H1 (cell line): ENCODE measurements around the gene HOXB7. TPM values are rescaled to one million over a fixed set of nuclear protein-coding genes. Genes with fewer than 3 reads are reported as not detected.

Experiments
- CTCF ChIA-PET: fragments of 300-600 bp; sonication (Branson Sonifier 250); formaldehyde crosslinking; loops from one replicate; lab custom pipeline; 2021; ENCODE audit not compliant: partially characterized antibody; lab: Charles Lee
- POLR2A ChIA-PET: fragments of 300-600 bp; sonication (Branson Sonifier 250); formaldehyde crosslinking; loops from one replicate; lab custom pipeline; 2021; ENCODE audit warnings: inconsistent platforms; ENCODE audit not compliant: partially characterized antibody; lab: Charles Lee
- DNase-seq, 2 experiments: peaks; one replicate each; pipeline versions ENCODE4 v3.0.0 to v3.0.0-alpha.2; 2010 to 2022; ENCODE audit warnings: low spot score in 2 of 2, low read depth in 1 of 2, mixed read lengths in 1 of 2
- FAIRE-seq: peaks from 2 replicates; lab custom pipeline; 2011; peaks lifted over from hg19 to GRCh38; lab: Jason Lieb, UNC
- H2AFZ ChIP-seq: 2 replicates; pipeline ENCODE4 v1.8.1; 2012; ENCODE audit warnings: low read length, inconsistent platforms
- H2AK5ac ChIP-seq: 2 replicates; pipeline ENCODE4 v1.6.1; 2013; ENCODE audit warnings: low read depth, low read length
- H2BK120ac ChIP-seq: replicated peaks from 2 replicates; pipeline ENCODE3; 2013; ENCODE audit warnings: low read depth, low read length, inconsistent platforms
- H2BK12ac ChIP-seq: 2 replicates; pipeline ENCODE4 v1.6.1; 2013; ENCODE audit warnings: low read depth, low read length
- H2BK15ac ChIP-seq: 2 replicates; pipeline ENCODE4 v1.6.1; 2013; ENCODE audit warnings: low read length
- H2BK20ac ChIP-seq: 2 replicates; pipeline ENCODE4 v1.6.1; 2013; ENCODE audit warnings: low read length
- H2BK5ac ChIP-seq: 2 replicates; pipeline ENCODE4 v1.6.1; 2013; ENCODE audit warnings: low read depth, low read length
- H3K14ac ChIP-seq: 2 replicates; pipeline ENCODE4 v1.6.1; 2013; ENCODE audit warnings: inconsistent platforms; ENCODE audit not compliant: insufficient read length
- H3K18ac ChIP-seq: 2 replicates; pipeline ENCODE4 v1.6.1; 2013; ENCODE audit warnings: low read length; ENCODE audit errors: extremely low read depth
- H3K23ac ChIP-seq: 2 replicates; pipeline ENCODE4 v1.6.1; 2013; ENCODE audit warnings: inconsistent platforms; ENCODE audit not compliant: insufficient read length
- H3K23me2 ChIP-seq: 2 replicates; pipeline ENCODE4 v1.6.1; 2013; ENCODE audit warnings: low read depth, low read length
- H3K27ac ChIP-seq: 2 replicates; pipeline ENCODE4 v1.6.1; 2011; ENCODE audit warnings: low read depth, low read length, inconsistent platforms
- H3K27me3 ChIP-seq, 4 experiments: replicated peaks in 1 of 4; 1 replicate in 1 of 4; 2 replicates in 3 of 4; pipeline versions ENCODE4 v1.6.1 to v1.8.1; 2011 to 2013; ENCODE audit warnings: low read length in 3 of 4, mild to moderate bottlenecking in 3 of 4, inconsistent platforms in 2 of 4, mixed read lengths in 2 of 4, moderate library complexity in 1 of 4; ENCODE audit not compliant: control insufficient read depth in 3 of 4, insufficient read depth in 3 of 4; ENCODE audit errors: extremely low read depth in 1 of 4
- H3K36me3 ChIP-seq, 4 experiments: 2 replicates each; pipeline versions ENCODE4 v1.6.1 to v1.8.1; 2011 to 2013; ENCODE audit warnings: mild to moderate bottlenecking in 4 of 4, low read length in 3 of 4, moderate library complexity in 2 of 4, control low read depth in 1 of 4, inconsistent platforms in 1 of 4; ENCODE audit not compliant: insufficient read depth in 4 of 4, control insufficient read depth in 2 of 4
- H3K4ac ChIP-seq: replicated peaks from 2 replicates; pipeline ENCODE3; 2013; ENCODE audit warnings: low read length, low read depth, mixed read lengths, inconsistent platforms; ENCODE audit not compliant: insufficient read length
- H3K4me1 ChIP-seq, 4 experiments: replicated peaks in 1 of 4; 1 replicate in 1 of 4; 2 replicates in 3 of 4; pipeline versions ENCODE4 v1.6.1 to v1.8.1; 2011 to 2013; ENCODE audit warnings: low read length in 3 of 4, inconsistent platforms in 2 of 4, mixed read lengths in 1 of 4; ENCODE audit not compliant: insufficient read depth in 4 of 4, control insufficient read depth in 3 of 4
- H3K4me2 ChIP-seq, 2 experiments: 2 replicates each; pipeline versions ENCODE4 v1.6.1 to v1.8.1; 2011 to 2013; ENCODE audit warnings: low read depth in 2 of 2, low read length in 2 of 2, control low read depth in 1 of 2, inconsistent platforms in 1 of 2, mild to moderate bottlenecking in 1 of 2; ENCODE audit not compliant: insufficient read depth in 1 of 2
- H3K4me3 ChIP-seq, 4 experiments: fragments of 200-600, 300-600 bp in 1 of 4; sonication (generic), shearing (Covaris generic), sonication (Bioruptor Twin) in 1 of 4; 2 replicates each; pipeline versions ENCODE4 v1.5.1 to v1.8.1; 2011 to 2016; ENCODE audit warnings: low read length in 4 of 4, low read depth in 3 of 4, control low read depth in 2 of 4, inconsistent platforms in 2 of 4, mild to moderate bottlenecking in 2 of 4, mixed read lengths in 1 of 4, moderate library complexity in 1 of 4; ENCODE audit not compliant: insufficient read depth in 2 of 4; ENCODE audit errors: extremely low read depth in 1 of 4
- H3K56ac ChIP-seq: replicated peaks from 2 replicates; pipeline ENCODE3; 2013; ENCODE audit warnings: low read depth, mild to moderate bottlenecking, mixed read lengths, low read length, inconsistent platforms; ENCODE audit not compliant: insufficient read length
- H3K79me1 ChIP-seq: 2 replicates; pipeline ENCODE4 v1.6.1; 2013; ENCODE audit warnings: low read depth, low read length, control low read depth
- H3K79me2 ChIP-seq, 2 experiments: 2 replicates each; pipeline versions ENCODE4 v1.6.1 to v1.8.1; 2012 to 2013; ENCODE audit warnings: low read length in 2 of 2, mild to moderate bottlenecking in 2 of 2, inconsistent platforms in 1 of 2; ENCODE audit not compliant: insufficient read depth in 2 of 2, control insufficient read depth in 1 of 2
- H3K9ac ChIP-seq, 4 experiments: replicated peaks in 1 of 4; 1 replicate in 1 of 4; 2 replicates in 3 of 4; pipeline versions ENCODE4 v1.6.1 to v1.8.1; 2011 to 2013; ENCODE audit warnings: low read depth in 3 of 4, low read length in 3 of 4, control low read depth in 2 of 4, mild to moderate bottlenecking in 2 of 4, moderate library complexity in 2 of 4, inconsistent platforms in 1 of 4; ENCODE audit errors: extremely low read depth in 1 of 4
- H3K9me3 ChIP-seq, 2 experiments: 2 replicates each; pipeline versions ENCODE4 v1.6.1 to v1.8.1; 2012 to 2013; ENCODE audit warnings: mild to moderate bottlenecking in 2 of 2, moderate library complexity in 2 of 2, control low read depth in 1 of 2, inconsistent platforms in 1 of 2, low read depth in 1 of 2, low read length in 1 of 2, mixed read lengths in 1 of 2; ENCODE audit not compliant: insufficient read depth in 2 of 2
- H4K20me1 ChIP-seq, 2 experiments: replicated peaks in 1 of 2; 2 replicates each; pipeline versions ENCODE3 to v1.8.1; 2011 to 2013; ENCODE audit warnings: inconsistent platforms in 2 of 2, low read length in 2 of 2, mild to moderate bottlenecking in 1 of 2; ENCODE audit not compliant: insufficient read depth in 2 of 2, control insufficient read depth in 1 of 2
- H4K5ac ChIP-seq: 2 replicates; pipeline ENCODE4 v1.6.1; 2013; ENCODE audit warnings: low read length, low read depth, mixed read lengths, inconsistent platforms; ENCODE audit not compliant: insufficient read length
- H4K8ac ChIP-seq: 2 replicates; pipeline ENCODE4 v1.8.0; 2013; ENCODE audit warnings: mild to moderate bottlenecking, moderate library complexity, low read length, inconsistent platforms; ENCODE audit not compliant: insufficient read depth; ENCODE audit errors: extremely low read depth
- H4K91ac ChIP-seq: replicated peaks from 2 replicates; pipeline ENCODE3; 2013; ENCODE audit warnings: low read length, mixed read lengths, inconsistent platforms; ENCODE audit not compliant: insufficient read length
- CBX8 ChIP-seq: fragments of 300-800, 300-1000 bp; sonication (generic); IDR thresholded peaks from 2 replicates; pipeline ENCODE4 v1.7.1; 2016; ENCODE audit warnings: low read depth, low read length, borderline replicate concordance
- E2F6 ChIP-seq: IDR thresholded peaks from 2 replicates; pipeline ENCODE4 v1.6.1; 2012; ENCODE audit warnings: inconsistent platforms
- FOSL1 ChIP-seq: IDR thresholded peaks from 2 replicates; pipeline ENCODE4 v1.6.1; 2011; ENCODE audit warnings: mild to moderate bottlenecking, low read depth, low read length, moderate library complexity; ENCODE audit not compliant: insufficient read depth
- RBBP5 ChIP-seq: IDR thresholded peaks from 2 replicates; pipeline ENCODE4 v1.7.1; 2012; ENCODE audit warnings: low read depth, mild to moderate bottlenecking, inconsistent platforms, low read length, moderate library complexity, borderline replicate concordance
- RNF2 ChIP-seq: fragments of 200-900, 300-1000 bp; sonication (generic); IDR thresholded peaks from 2 replicates; pipeline ENCODE4 v1.7.1; 2016; ENCODE audit warnings: borderline replicate concordance, low read depth, mild to moderate bottlenecking, antibody characterized with exemption, low read length; ENCODE audit not compliant: poor library complexity, severe bottlenecking; ENCODE audit errors: missing control alignments
- RXRA ChIP-seq: IDR thresholded peaks from 2 replicates; pipeline ENCODE4 v1.6.1; 2011; ENCODE audit warnings: low read depth, mild to moderate bottlenecking, low read length, moderate library complexity; ENCODE audit not compliant: insufficient read depth
- SIRT6 ChIP-seq: IDR thresholded peaks from one replicate; pipeline ENCODE4 v1.7.1; 2012; ENCODE audit warnings: low read length, inconsistent platforms
- SUZ12 ChIP-seq: fragments of 200-600 bp; sonication (generic); IDR thresholded peaks from 2 replicates; pipeline ENCODE4 v1.6.1; 2012; ENCODE audit warnings: mild to moderate bottlenecking, inconsistent platforms, low read length, moderate library complexity, mixed read lengths
- YY1 ChIP-seq: IDR thresholded peaks from 2 replicates; pipeline ENCODE4 v1.6.1; 2011; ENCODE audit warnings: low read depth, mild to moderate bottlenecking, low read length
- WGBS, 2 experiments: shearing (Covaris generic) in 1 of 2; methylation state at CpG; one replicate each; pipeline versions ENCODE4 v1.1.6 to v1.1.7; 2013 to 2015; ENCODE audit warnings: low lambda C conversion rate in 2 of 2, mixed read lengths in 2 of 2, inconsistent platforms in 1 of 2, low coverage in 1 of 2, missing lambda C conversion rate in 1 of 2; ENCODE audit not compliant: insufficient replicate concordance in 2 of 2, insufficient coverage in 1 of 2, insufficient read length in 1 of 2; ENCODE audit errors: extremely low coverage in 1 of 2, missing lambda C conversion rate in 1 of 2; 5-methylcytosine and 5-hydroxymethylcytosine counted together
- polyA plus RNA-seq, 7 experiments: library from polyadenylated mRNA; depleted of rRNA in 3 of 7; stranded (reverse) in 5 of 7; unstranded in 2 of 7; fragments of >200 nt in 5 of 7; fragments of 200-250 nt in 2 of 7; gene quantifications; 1 replicate in 5 of 7; 2 replicates in 1 of 7; 4 replicates in 1 of 7; pipeline versions ENCODE4 v1.2.1 to v1.2.3, GENCODE V29; 2011 to 2013; ENCODE audit warnings: missing spikeins in 2 of 7, mixed read lengths in 2 of 7
- total RNA-seq: library from RNA; stranded (reverse); fragmentation: NEBNext Ultra II Directional; extraction: Animal tissue kit (Norgen Biotek cat#: 25700); gene quantifications from 2 replicates; pipeline ENCODE4 v1.2.1, GENCODE V29; 2021

Gene HOXB7
- total and polyA plus RNA-seq, 2 of the 8 experiments (the other 6 are each of a cell fraction or from before 2014, with no cell fraction given): not detected

GRCh38 chr17:48621410-48622392 is 10.9 kb upstream of the HOXB7 start:
- Histone ChIP-seq H4K5ac (no peak overlapping the region), H3K9ac (no peak overlapping the region), H4K20me1 (peaks cover 25 to 40% of the 10 kb centered on the region in 2 experiments), H3K14ac (no peak overlapping the region), H2BK20ac (no peak overlapping the region), H3K79me2 (no peaks in the 10 kb centered on the region), H3K9me3 (no peaks in the 10 kb centered on the region), H3K4me2 (no peak overlapping the region), H2AK5ac (peak overlapping the region; percentile 46; the same call in 1 of the 2 replicates), H3K56ac (no peak overlapping the region), H2AFZ (no peak overlapping the region), H3K27ac (no peak overlapping the region), H2BK15ac (peak overlapping the region; percentile 98; the same call in 1 of the 2 replicates), H4K91ac (no peak overlapping the region), H2BK120ac (no peak overlapping the region), H4K8ac (no peak overlapping the region; the same call in 1 of the 2 replicates), H2BK12ac (no peak overlapping the region), H3K4ac (no peak overlapping the region), H3K4me3 (no peak overlapping the region), H3K4me1 (peaks cover 0 to 9% (median 5%) of the 10 kb centered on the region in 4 experiments; a peak in 6 of 7 replicates), H3K36me3 (peaks cover 0 to 13% (median 0%) of the 10 kb centered on the region in 4 experiments; a peak in 1 of 8 replicates), H3K18ac (no peak overlapping the region), H2BK5ac (no peak overlapping the region), H3K79me1 (no peaks in the 10 kb centered on the region), H3K23ac (no peak overlapping the region), H3K27me3 (peaks cover 98 to 100% (median 99%) of the 10 kb centered on the region in 4 experiments), H3K23me2 (no peaks in the 10 kb centered on the region; the same call in 1 of the 2 replicates)
- FAIRE-seq (no peak), DNase-seq (no peak)
- ChIA-PET POLR2A (interaction anchor here (0.9 to 1.9 kb wide), 2 partner anchors 10 to 34 kb away, joined by 3 to 4 read pairs; no protein-coding TSS in a partner anchor), CTCF (interaction anchor here (0.6 to 4.4 kb wide), 18 partner anchors 8 to 596 kb away, joined by 3 to 21 read pairs (median 4); partner anchors contain the start of gene HOXB5)
- WGBS, 2 experiments: 12% methylated on average over 41 of the region's 41 CpGs; no CpG with 5 or more reads in 1 of the 2 experiments
- TF ChIP-seq RXRA (no peak), SIRT6 (no peak), CBX8 (peak; percentile 84; the same call in 1 of the 2 replicates), FOSL1 (no peak), RNF2 (peak; percentile 91), SUZ12 (peak; percentile 99), YY1 (no peak), RBBP5 (no peak), E2F6 (no peak)
